ENCODE results near the gene WNT9A.
A peak's percentile ranks its signal among the peaks of the same experiment; 100 is the strongest.

The WNT9A gene

GRCh38 chr1:227950735-227951346, 3.1 kb upstream of the WNT9A start:
- no peak for DNase-seq
- no peak overlapping the region for H3K4me3 Mint-ChIP-seq
- TF ChIP-seq CTCF (IDR thresholded peaks at IDR 0.05): no peak
- no peak overlapping the region for H3K27ac Mint-ChIP-seq
- H3K27me3 Mint-ChIP-seq (ENCODE audit: low read depth, poor library complexity): peaks cover 55% of the 10 kb centered on the region
- peaks cover 21% of the 10 kb centered on the region for H3K9me3 Mint-ChIP-seq
- H3K36me3 Mint-ChIP-seq (ENCODE audit: low read depth): no peaks in the 10 kb centered on the region
- H3K4me1 Mint-ChIP-seq: peaks cover 22% of the 10 kb centered on the region

- H3K27me3 Mint-ChIP-seq (ENCODE audit: low read depth, poor library complexity): peaks cover 50% of the 10 kb centered on the region
- H3K36me3 Mint-ChIP-seq (ENCODE audit: low read depth): no peaks in the 10 kb centered on the region
- H3K4me1 Mint-ChIP-seq: peaks cover 26% of the 10 kb centered on the region
- TF ChIP-seq CTCF (IDR thresholded peaks at IDR 0.05): no peak
- DNase-seq: no peak
- peaks cover 14% of the 10 kb centered on the region for H3K9me3 Mint-ChIP-seq
- H3K27ac Mint-ChIP-seq: no peak overlapping the region
- H3K4me3 Mint-ChIP-seq: no peak overlapping the region
These were observed 2.4 kb upstream of the WNT9A start for GRCh38 chr1:227949954-227950734.

- Mint-ChIP-seq H3K9me3 (peaks cover 9% of the 10 kb centered on the region), H3K36me3 (ENCODE audit: low read depth) (no peaks in the 10 kb centered on the region), H3K27me3 (ENCODE audit: low read depth, poor library complexity) (peaks cover 48% of the 10 kb centered on the region), H3K4me1 (peaks cover 30% of the 10 kb centered on the region), H3K27ac (no peak overlapping the region), H3K4me3 (no peak overlapping the region)
- no peak for DNase-seq
- no peak for TF ChIP-seq CTCF (IDR thresholded peaks at IDR 0.05)
These were observed 1.7 kb upstream of the WNT9A start for GRCh38 chr1:227949341-227949921.

- H3K4me3 Mint-ChIP-seq: peak overlapping the region; percentile 80
- no peak for TF ChIP-seq CTCF (IDR thresholded peaks at IDR 0.05)
- peaks cover 52% of the 10 kb centered on the region for H3K27me3 Mint-ChIP-seq (ENCODE audit: low read depth, poor library complexity)
- H3K4me1 Mint-ChIP-seq: peaks cover 35% of the 10 kb centered on the region
- no peak overlapping the region for H3K27ac Mint-ChIP-seq
- H3K9me3 Mint-ChIP-seq: peaks cover 2% of the 10 kb centered on the region
- DNase-seq: no peak
- no peaks in the 10 kb centered on the region for H3K36me3 Mint-ChIP-seq (ENCODE audit: low read depth)
These were observed 945 bp upstream of the WNT9A start for GRCh38 chr1:227948493-227949260.

GRCh38 chr1:227947386-227947675, 401 bp downstream of the WNT9A start:
- H3K27ac Mint-ChIP-seq: no peak overlapping the region
- DNase-seq: no peak
- H3K9me3 Mint-ChIP-seq: no peaks in the 10 kb centered on the region
- H3K36me3 Mint-ChIP-seq (ENCODE audit: low read depth): no peaks in the 10 kb centered on the region
- peaks cover 39% of the 10 kb centered on the region for H3K4me1 Mint-ChIP-seq
- peak overlapping the region; percentile 80 for H3K4me3 Mint-ChIP-seq
- no peak for TF ChIP-seq CTCF (IDR thresholded peaks at IDR 0.05)
- peaks cover 49% of the 10 kb centered on the region for H3K27me3 Mint-ChIP-seq (ENCODE audit: low read depth, poor library complexity)
